Measurements from ENCODE around the gene AHCYL2. TPM values are rescaled to one million over a fixed set of nuclear protein-coding genes. Genes with fewer than 3 reads are reported as not detected.

The AHCYL2 gene
- total and polyA plus RNA-seq, 12 donors: 2.5 to 7.7 (median 5.6) TPM

DNA sequence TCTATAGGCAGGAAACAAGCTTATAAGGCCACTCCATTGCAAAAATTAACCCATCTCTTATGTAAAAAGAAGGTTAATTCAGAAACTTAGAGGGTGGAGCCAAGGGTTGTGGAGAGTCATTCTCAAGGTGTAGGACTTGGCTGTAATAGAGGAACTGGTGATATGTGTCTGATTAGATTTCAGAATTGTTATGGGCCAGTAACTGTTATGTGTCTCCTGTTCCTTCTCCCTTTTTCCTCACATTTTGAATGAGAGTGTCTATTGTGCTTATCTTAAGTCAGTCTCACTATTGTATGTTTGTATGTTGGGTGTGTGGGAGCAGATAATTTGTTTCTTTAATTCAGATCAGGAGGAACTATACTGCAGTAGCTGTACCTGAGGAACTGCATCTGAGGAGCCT lies 49.1 kb downstream of the AHCYL2 start:
- no peak for DNase-seq
- peaks cover 0 to 8% (median 0%) of the 10 kb centered on the region in 9 donors for H3K36me3 ChIP-seq

GRCh38 chr7:129277629-129278028 lies 52.8 kb downstream of the AHCYL2 start:
- no peak overlapping the region for H3K27ac ChIP-seq
- ATAC-seq (no peak), DNase-seq (no peak)
- 59 to 63% methylated on average over 7 of the region's 7 CpGs for WGBS, 2 donors
- intact Hi-C loops (cut with DNase I): no loop called here
- H3K4me3 ChIP-seq: no peak overlapping the region
- peaks cover 0 to 11% (median 0%) of the 10 kb centered on the region in 9 donors for H3K36me3 ChIP-seq
- no peaks in the 10 kb centered on the region for H3K27me3 ChIP-seq
- TF ChIP-seq CTCF (IDR thresholded peaks at IDR 0.05): no peak
- peaks cover 0 to 15% (median 5%) of the 10 kb centered on the region in 11 donors for H3K9me3 ChIP-seq
- peaks cover 0 to 8% (median 0%) of the 10 kb centered on the region in 9 donors for H3K4me1 ChIP-seq

More for the DNA sequence above, 49.1 kb downstream of the AHCYL2 start:
- H3K27ac ChIP-seq: no peak overlapping the region
- no peak for TF ChIP-seq CTCF (IDR thresholded peaks at IDR 0.05)
- peaks cover 0 to 13% (median 0%) of the 10 kb centered on the region in 9 donors for H3K4me1 ChIP-seq
- H3K9me3 ChIP-seq: peaks cover 0 to 15% (median 5%) of the 10 kb centered on the region in 11 donors
- intact Hi-C loops (cut with DNase I): no loop called here
- ATAC-seq: no peak
- no peak overlapping the region for H3K4me3 ChIP-seq
- H3K27me3 ChIP-seq: no peaks in the 10 kb centered on the region

DNA sequence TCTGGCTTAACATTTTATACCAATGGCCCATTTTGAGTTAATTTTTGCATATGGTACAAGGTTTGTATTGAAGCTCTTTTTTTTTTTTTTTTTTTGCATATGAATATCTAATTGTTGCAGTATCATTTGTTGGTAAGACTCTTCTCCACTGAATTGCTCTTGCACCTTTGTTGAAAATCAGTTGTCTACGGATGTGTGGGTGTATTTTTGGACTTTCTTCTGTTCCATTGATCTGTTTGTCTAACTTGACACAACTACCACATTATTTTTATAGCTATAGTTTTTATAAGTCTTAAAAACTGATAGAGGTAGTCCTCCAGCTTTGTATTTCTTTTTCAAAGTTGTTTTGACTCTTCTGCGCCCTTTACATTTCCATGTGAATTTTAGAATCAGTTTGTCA lies 53.9 kb downstream of the AHCYL2 start:
- WGBS, 2 donors: 99% methylated on average over 2 of the region's 2 CpGs
- H3K4me3 ChIP-seq: no peak overlapping the region
- no peaks in the 10 kb centered on the region for H3K27me3 ChIP-seq
- DNase-seq (no peak), ATAC-seq (no peak)
- intact Hi-C loops (cut with DNase I): no loop called here
- H3K4me1 ChIP-seq: peaks cover 0 to 8% (median 0%) of the 10 kb centered on the region in 9 donors
- no peak for TF ChIP-seq CTCF (IDR thresholded peaks at IDR 0.05)
- peaks cover 0 to 7% (median under 1%) of the 10 kb centered on the region in 11 donors for H3K9me3 ChIP-seq
- no peak overlapping the region for H3K27ac ChIP-seq
- peaks cover 0 to 11% (median 0%) of the 10 kb centered on the region in 9 donors for H3K36me3 ChIP-seq

DNA sequence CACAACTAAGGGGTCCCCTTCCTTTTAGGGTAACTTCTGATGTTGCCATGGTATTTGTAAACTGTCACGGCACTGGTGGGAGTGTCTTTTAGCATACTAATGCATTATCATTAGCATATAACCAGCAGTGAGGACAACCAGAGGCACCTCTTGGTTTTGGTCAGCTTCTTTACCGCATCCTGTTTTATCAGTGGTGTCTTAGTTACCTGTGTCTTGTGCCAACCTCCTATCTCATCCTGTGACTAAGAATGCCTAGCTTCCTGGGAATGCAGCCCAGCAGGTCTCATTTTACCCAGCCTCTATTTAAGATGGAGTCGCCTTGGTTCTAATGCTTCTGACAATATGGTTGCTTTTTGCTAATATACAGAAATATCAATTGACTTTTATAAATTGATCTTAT lies 54.9 kb downstream of the AHCYL2 start:
- TF ChIP-seq CTCF (IDR thresholded peaks at IDR 0.05): no peak

More for the DNA sequence above, 54.9 kb downstream of the AHCYL2 start:
- Histone ChIP-seq H3K9me3 (no peaks in the 10 kb centered on the region), H3K27ac (no peak overlapping the region), H3K36me3 (peaks cover 0 to 5% (median 0%) of the 10 kb centered on the region in 9 donors), H3K27me3 (no peaks in the 10 kb centered on the region), H3K4me1 (peaks cover 0 to 11% (median 0%) of the 10 kb centered on the region in 9 donors), H3K4me3 (no peak overlapping the region)
- no peak for DNase-seq
- ATAC-seq: no peak
- intact Hi-C loops (cut with DNase I): no loop called here
- WGBS, 2 donors: 69 to 77% methylated on average over 3 of the region's 3 CpGs

Measured in heart right ventricle (tissue), 16 donors.